ENCODE measurements around the gene LEF1. TPM values are rescaled to one million over a fixed set of nuclear protein-coding genes. Genes with fewer than 3 reads are reported as not detected.
A peak's percentile ranks its signal among the peaks of the same experiment; 100 is the strongest.

LEF1 gene
- total RNA-seq, 1 experiment from 2014 or later: 10.8 TPM

- no peak for DNase-seq (ENCODE audit: low read depth)
These were observed 7.2 kb upstream of the LEF1 start for GRCh38 chr4:108175966-108176365.

DNA sequence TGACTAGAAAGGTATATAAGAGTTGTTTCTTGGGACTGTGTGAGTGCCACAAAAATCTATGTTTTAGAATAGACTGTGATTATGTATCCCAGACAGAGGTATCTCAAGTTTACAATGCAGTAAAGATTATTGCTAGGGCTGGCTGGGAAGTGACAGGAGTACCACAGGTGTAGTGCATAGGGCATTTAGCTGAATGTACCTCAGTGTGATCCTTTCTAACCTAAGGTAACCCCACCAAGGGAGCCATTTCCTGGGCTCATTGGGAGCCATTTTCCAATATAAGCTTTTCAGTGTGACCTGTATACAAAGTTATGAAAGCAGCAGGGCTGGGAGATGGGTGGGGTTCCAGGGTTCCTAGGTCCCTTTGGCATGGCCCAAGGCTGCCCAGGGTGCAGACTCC, 6.1 kb upstream of the LEF1 start:
- DNase-seq (ENCODE audit: low read depth): no peak

DNA sequence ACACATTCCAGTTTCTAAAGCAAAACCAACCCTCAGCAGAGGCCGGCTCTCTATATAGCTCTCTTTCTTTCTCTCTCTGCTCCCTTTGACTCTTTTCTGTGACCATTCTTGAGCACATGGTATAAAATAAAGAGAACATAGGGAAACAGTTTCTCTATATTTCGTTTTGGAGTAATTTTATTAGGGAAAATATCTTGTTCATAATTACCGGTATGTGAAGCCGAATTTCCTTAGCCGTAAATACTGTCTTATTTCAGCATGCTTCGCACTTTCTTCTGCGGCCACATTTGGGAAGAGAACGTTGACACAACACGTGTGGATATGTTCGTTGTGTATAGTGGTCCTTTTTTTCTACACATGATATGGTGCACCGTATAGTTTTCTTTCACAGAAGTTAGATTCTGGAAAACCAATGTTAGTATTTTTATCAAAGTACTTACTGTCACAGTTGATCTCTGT, 4.9 kb upstream of the LEF1 start:
- DNase-seq (ENCODE audit: low read depth): no peak

GRCh38 chr4:108172753-108173598, 4.2 kb upstream of the LEF1 start:
- peak; percentile 75 for DNase-seq (ENCODE audit: low read depth)

GRCh38 chr4:108172231-108172752, 3.6 kb upstream of the LEF1 start:
- DNase-seq (ENCODE audit: low read depth): peak; percentile 25

- DNase-seq (ENCODE audit: low read depth): no peak
These were observed 2.9 kb upstream of the LEF1 start for GRCh38 chr4:108171339-108172230.

DNA sequence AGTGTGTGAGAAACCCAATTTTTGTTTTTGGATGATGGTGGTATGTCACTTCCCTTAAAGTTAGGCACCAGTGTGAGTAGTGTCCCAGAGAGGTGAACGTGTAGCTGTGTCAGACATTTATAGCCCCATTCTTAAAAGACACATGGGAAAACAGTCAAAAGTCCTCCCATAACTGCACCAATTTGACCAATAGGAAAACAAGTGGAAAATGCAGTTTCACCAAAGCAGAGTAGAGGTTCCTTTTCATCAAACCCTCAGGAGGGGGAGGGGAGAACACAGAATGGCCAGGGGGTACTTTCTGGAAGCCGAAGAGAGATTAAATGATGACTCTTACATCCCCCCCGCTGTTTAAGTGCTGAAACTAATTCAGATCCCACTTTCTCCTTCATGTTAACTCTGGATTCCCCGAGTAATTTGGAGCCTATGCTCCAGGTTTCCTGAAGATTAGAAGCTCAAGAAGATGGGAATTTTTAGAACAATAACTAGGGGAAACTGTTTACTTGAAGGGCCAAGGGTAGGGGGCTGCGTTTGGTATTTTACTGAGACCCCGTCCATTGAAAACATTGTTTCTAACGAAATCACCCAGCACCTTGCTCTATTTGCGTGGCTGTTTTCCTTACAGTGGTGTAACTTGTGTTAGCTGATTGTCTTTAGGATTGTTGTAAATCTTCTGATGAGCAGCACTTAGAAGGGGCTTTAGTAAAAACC, 2.1 kb upstream of the LEF1 start:
- no peak for DNase-seq (ENCODE audit: low read depth)

GRCh38 chr4:108169664-108170063, 932 bp upstream of the LEF1 start:
- no peak for DNase-seq (ENCODE audit: low read depth)

DNA sequence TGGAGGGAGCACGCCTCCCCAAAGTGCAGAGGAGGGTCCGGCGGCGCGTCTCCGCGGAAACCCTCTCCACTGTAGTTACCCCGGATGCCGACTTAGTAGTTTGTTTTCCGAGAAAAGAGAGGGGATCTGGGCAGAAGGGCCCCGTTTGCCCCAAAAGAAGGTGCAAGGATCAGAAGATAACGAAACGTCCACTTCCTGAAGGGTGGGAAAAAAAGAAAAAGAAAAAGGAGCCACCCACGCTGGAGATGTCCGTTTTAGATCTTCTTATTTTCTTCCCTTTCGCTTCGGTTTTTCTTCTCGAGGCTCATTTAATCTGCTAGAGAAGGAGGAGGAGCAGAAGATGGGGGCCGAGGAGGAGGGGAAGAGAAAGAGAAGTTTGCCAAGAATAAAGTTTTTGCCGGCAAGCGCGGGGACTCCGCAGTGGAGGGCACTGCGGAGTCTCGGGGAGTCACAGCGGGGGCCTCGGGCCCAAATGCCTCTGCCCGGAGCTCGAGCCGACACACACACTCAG, 517 bp downstream of the LEF1 start:
- DNase-seq (ENCODE audit: low read depth): no peak

DNA sequence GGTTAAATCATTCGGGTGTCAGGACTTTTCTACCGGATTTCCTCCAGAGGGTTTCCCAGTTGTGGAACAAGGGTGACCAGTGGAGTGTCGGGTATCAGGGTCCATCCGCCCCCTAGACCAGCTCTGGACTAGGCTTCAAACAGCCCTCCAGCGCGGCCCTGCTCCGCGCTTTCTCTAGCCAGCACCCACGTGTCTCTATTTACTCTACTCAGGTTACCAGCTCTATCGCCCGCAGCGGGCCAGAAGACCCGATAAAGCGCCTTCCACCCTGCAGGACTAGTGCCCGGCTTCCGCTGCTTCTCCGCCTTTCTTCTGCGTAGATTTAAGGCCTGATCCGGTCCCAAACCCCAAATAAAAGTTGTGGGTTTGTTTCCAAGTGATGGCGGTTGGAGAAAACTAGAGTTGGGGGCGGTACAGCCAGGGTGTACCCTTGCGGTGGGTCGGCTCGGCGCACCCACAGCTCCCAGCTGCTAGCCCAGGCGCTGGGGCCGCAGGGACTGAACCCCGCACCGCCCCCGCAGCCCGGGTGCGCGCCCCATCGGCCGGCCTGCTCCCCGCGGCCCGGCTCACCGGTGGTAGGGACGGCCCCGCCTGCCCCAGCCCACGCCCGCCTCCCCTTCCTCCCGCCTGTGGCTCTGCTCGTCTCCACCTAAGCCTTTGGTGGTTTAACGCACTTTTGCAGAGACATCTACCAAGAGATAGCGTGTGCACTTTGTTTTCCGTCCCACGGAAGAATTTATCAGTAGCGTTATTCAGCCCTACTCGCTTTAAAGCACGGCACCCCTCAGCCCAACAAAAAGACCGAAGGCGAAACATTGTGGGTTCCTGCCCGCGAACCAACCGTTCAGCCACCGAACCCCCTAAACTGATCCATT, 2.1 kb downstream of the LEF1 start:
- DNase-seq (ENCODE audit: low read depth): no peak

DNA sequence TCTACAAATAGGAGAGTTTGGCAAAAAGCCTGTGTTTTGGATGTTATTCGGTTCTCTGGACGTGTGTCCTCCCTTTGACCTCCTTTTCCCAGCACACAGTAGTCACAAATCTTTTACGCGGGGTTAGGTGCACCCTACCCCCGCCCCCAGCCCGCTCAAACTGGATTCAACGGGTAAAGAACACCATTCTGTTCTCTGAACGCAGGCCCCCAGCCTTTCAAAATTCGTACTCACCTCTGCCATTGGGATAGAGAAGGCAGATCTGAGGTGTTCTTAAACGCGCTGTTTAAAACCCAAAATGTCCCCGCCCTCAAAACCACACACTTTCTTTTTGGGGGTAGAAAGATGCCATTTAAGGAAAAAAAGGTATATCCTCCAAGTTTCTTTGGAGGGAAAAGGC, 2.7 kb downstream of the LEF1 start:
- no peak for DNase-seq (ENCODE audit: low read depth)

DNA sequence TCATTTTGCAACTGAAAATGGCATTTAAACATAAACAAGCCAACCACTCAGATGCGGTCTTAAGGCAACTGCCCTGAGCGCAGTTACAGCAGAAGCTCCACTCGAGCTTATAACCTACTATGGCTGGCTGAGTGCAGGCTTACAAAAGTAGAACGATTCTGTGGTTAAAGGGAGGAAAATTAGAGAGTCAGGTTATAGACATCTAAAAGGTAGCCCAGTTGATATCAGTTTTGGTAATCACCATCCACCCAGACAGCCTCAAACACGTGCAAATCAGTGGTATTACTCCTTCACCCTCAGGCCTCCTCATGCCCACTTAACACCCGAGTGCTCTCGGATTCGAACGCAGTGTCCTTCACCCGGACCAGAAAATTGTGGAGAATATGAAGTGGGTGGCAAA, 3.1 kb downstream of the LEF1 start:
- no peak for DNase-seq (ENCODE audit: low read depth)

DNA sequence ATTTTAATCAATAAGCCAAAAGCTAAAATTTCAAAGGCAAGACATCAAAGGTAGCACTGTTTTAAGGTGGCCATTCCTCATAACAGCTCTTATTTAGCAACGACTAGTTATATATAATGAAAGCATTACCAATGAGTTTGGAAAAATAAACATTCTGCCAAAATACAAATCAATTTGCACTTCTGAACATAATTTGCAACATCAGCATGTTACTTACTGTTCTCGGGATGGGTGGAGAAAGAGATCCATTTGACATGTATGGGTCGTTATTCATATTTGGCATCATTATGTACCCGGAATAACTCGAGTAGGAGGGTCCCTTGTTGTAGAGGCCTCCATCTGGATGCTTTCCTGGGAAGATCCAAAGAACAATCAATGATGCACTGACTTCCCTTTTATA, 5.4 kb downstream of the LEF1 start:
- DNase-seq (ENCODE audit: low read depth): no peak

DNA sequence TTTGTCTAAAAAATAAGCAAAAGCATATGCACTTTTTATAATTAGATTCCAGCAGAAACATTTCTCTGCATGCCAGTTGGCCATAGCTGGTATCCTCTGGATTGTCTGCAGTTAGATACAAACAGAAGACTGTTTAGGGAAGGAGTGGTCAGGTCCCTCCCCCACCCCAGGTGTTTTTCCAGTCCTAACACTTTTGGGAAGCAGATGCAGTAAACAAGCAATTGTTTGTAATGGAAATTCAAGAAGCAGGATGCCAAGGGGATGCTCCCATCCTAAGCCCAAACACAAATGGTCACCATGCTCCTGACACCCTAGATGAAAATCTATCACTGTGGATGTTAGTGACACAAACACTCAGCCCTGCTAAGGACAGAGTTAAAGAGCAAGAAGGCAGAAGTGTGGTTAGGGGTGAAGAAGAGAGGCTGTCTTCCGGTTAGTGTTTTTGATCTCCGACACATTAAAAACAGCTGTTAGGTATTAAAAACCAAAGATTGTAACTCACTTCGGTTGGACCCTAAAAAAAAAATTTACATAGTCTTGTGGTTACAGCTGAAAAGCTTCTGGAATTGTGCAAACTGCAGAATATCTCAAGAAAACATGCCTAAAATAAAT, 7.9 kb downstream of the LEF1 start:
- DNase-seq (ENCODE audit: low read depth): no peak

GRCh38 chr4:108159845-108160244, 8.9 kb downstream of the LEF1 start:
- no peak for DNase-seq (ENCODE audit: low read depth)

GRCh38 chr4:108157655-108158054, 11.1 kb downstream of the LEF1 start:
- no peak for DNase-seq (ENCODE audit: low read depth)

GRCh38 chr4:108156391-108156790, 12.3 kb downstream of the LEF1 start:
- no peak for DNase-seq (ENCODE audit: low read depth)

GRCh38 chr4:108155373-108155772, 13.4 kb downstream of the LEF1 start:
- peak; percentile 21 for DNase-seq (ENCODE audit: low read depth)

- DNase-seq (ENCODE audit: low read depth): no peak
These were observed 15.8 kb downstream of the LEF1 start for GRCh38 chr4:108152980-108153379.
